Spinal cord (tissue), 10 donors: ENCODE measurements around the gene PATZ1. TPM values are rescaled to one million over a fixed set of nuclear protein-coding genes. Genes with fewer than 3 reads are reported as not detected.

Experiments used
- DNase-seq, 6 donors: peaks; one replicate each; pipeline versions ENCODE4 v3.0.0 to v3.0.0-alpha.2; 2013 to 2015; ENCODE audit warnings: low spot score in 6 of 6, low read depth in 4 of 6
- H3K27ac ChIP-seq: one replicate; pipeline ENCODE4 v1.5.1; 2013; ENCODE audit warnings: low read depth, low read length, control low read depth
- H3K27me3 ChIP-seq: one replicate; pipeline ENCODE4 v1.6.1; 2013; ENCODE audit warnings: low read length; ENCODE audit not compliant: control insufficient read depth, insufficient read depth
- H3K36me3 ChIP-seq: one replicate; pipeline ENCODE4 v1.6.1; 2013; ENCODE audit warnings: low read length; ENCODE audit not compliant: control insufficient read depth, insufficient read depth
- H3K4me1 ChIP-seq: one replicate; pipeline ENCODE4 v1.6.1; 2013; ENCODE audit warnings: low read length; ENCODE audit not compliant: control insufficient read depth, insufficient read depth
- H3K4me3 ChIP-seq: one replicate; pipeline ENCODE4 v1.5.1; 2013; ENCODE audit warnings: low read depth, low read length, control low read depth
- H3K9me3 ChIP-seq: one replicate; pipeline ENCODE4 v1.6.1; 2013; ENCODE audit warnings: low read length; ENCODE audit not compliant: control insufficient read depth, insufficient read depth
- WGBS: methylation state at CpG from one replicate; pipeline ENCODE4 v1.1.5; 2013; ENCODE audit warnings: missing lambda C conversion rate; ENCODE audit not compliant: insufficient coverage; 5-methylcytosine and 5-hydroxymethylcytosine counted together
- polyA plus RNA-seq, 2 donors: library from polyadenylated mRNA; unstranded; fragments of 120-200 nt; gene quantifications; one replicate each; pipeline ENCODE4 v1.2.1, GENCODE V29; 2013; ENCODE audit not compliant: insufficient read length in 2 of 2
- small RNA-seq: library from RNA; depleted of rRNA; stranded (forward); fragments of <200 nt; gene quantifications from one replicate; pipeline ENCODE3, GENCODE V24; 2014; ENCODE audit warnings: low replicate concordance
- total RNA-seq, 2 donors: library from RNA; depleted of rRNA in 1 of 2; stranded (reverse); fragments of 120-200 nt in 1 of 2; fragments of >200 nt in 1 of 2; gene quantifications; one replicate each; pipeline versions ENCODE4 v1.2.3 to v1.2.4, GENCODE V29; 2013 to 2014
- donor health status: healthy.

PATZ1 gene
- total and polyA plus RNA-seq, 4 donors: 18.6 to 62.5 (median 44.3) TPM

- no peak for DNase-seq
- WGBS: 84% methylated on average over 2 of the region's 5 CpGs
These were observed 68.4 kb downstream of the PATZ1 start for GRCh38 chr22:31277741-31278140.

GRCh38 chr22:31276426-31277167 lies 69.5 kb downstream of the PATZ1 start:
- Histone ChIP-seq H3K4me1 (peaks cover 12% of the 10 kb centered on the region), H3K9me3 (no peaks in the 10 kb centered on the region), H3K4me3 (no peak overlapping the region), H3K27me3 (no peaks in the 10 kb centered on the region), H3K36me3 (peaks cover 50% of the 10 kb centered on the region), H3K27ac (no peak overlapping the region)
- no peak for DNase-seq
- 92% methylated on average over 69 of the region's 69 CpGs for WGBS

More at GRCh38 chr22:31277741-31278140, 68.4 kb downstream of the PATZ1 start:
- Histone ChIP-seq H3K27me3 (no peaks in the 10 kb centered on the region), H3K4me3 (no peak overlapping the region), H3K9me3 (no peaks in the 10 kb centered on the region), H3K4me1 (peaks cover 8% of the 10 kb centered on the region), H3K36me3 (peaks cover 57% of the 10 kb centered on the region), H3K27ac (no peak overlapping the region)

Small RNA genes within 50 kb of the gene (small RNA-seq; reads per million reads assigned to genes)
- gene RNA5SP496 (not detected), gene RNU6-338P (not detected)

Other genes starting within 250 kb of the PATZ1 start
- gene SELENOM, start 238.8 kb downstream of the PATZ1 start, total RNA-seq: 10 to 100 TPM; 45.5 to 85.1 TPM
- 10 to 100 TPM; 40.2 to 47.4 TPM for gene SELENOM, start 238.8 kb downstream of the PATZ1 start, polyA plus RNA-seq
- 1 to 10 TPM; 3.5 to 4.6 TPM for gene INPP5J, start 223.4 kb downstream of the PATZ1 start, total RNA-seq
- 10 to 100 TPM; 16.4 to 17.2 TPM for gene INPP5J, start 223.4 kb downstream of the PATZ1 start, polyA plus RNA-seq
- gene PLA2G3, start 205.8 kb downstream of the PATZ1 start, total RNA-seq: 1 to 10 TPM in 1 of 2 donors, under 1 TPM in 1; 0.77 to 1.1 TPM
- 1 to 10 TPM; 1.3 to 1.7 TPM for gene PLA2G3, start 205.8 kb downstream of the PATZ1 start, polyA plus RNA-seq
- gene RNF185, start 186.2 kb downstream of the PATZ1 start, total RNA-seq: 10 to 100 TPM; 29.7 to 41.0 TPM
- gene RNF185, start 186.2 kb downstream of the PATZ1 start, polyA plus RNA-seq: 10 to 100 TPM; 41.1 to 44.1 TPM
- gene LIMK2, start 134.0 kb downstream of the PATZ1 start, total RNA-seq: 10 to 100 TPM; 29.5 to 37.9 TPM
- 10 to 100 TPM; 30.0 to 35.7 TPM for gene LIMK2, start 134.0 kb downstream of the PATZ1 start, polyA plus RNA-seq
- 10 to 100 TPM; 26.1 to 38.9 TPM for gene PIK3IP1, start 53.9 kb downstream of the PATZ1 start, total RNA-seq
- 10 to 100 TPM; 17.1 to 21.3 TPM for gene PIK3IP1, start 53.9 kb downstream of the PATZ1 start, polyA plus RNA-seq
- gene DRG1, start 53.3 kb upstream of the PATZ1 start, total RNA-seq: 10 to 100 TPM; 64.8 to 81.5 TPM
- 10 to 100 TPM; 62.6 to 68.2 TPM for gene DRG1, start 53.3 kb upstream of the PATZ1 start, polyA plus RNA-seq
- gene EIF4ENIF1, start 143.5 kb upstream of the PATZ1 start, total RNA-seq: 10 to 100 TPM; 15.1 to 20.6 TPM
- gene EIF4ENIF1, start 143.5 kb upstream of the PATZ1 start, polyA plus RNA-seq: 10 to 100 TPM; 43.1 to 52.7 TPM
- 10 to 100 TPM; 16.7 to 20.9 TPM for gene SFI1, start 150.2 kb upstream of the PATZ1 start, total RNA-seq
- gene SFI1, start 150.2 kb upstream of the PATZ1 start, polyA plus RNA-seq: 10 to 100 TPM; 39.7 to 59.6 TPM